Breast epithelium (tissue), 4 donors: ENCODE measurements around the gene KCNJ13. TPM values are rescaled to one million over a fixed set of nuclear protein-coding genes. Genes with fewer than 3 reads are reported as not detected.

Experiments
- DNase-seq, 2 donors: peaks; one replicate each; pipeline ENCODE4 v3.0.0-alpha.2; 2019; ENCODE audit warnings: low spot score in 2 of 2
- H3K27ac ChIP-seq, 2 donors: fragments of 200-600 bp; sonication (generic) in 1 of 2; one replicate each; pipeline ENCODE4 v1.5.1; 2016 to 2019; ENCODE audit warnings: mild to moderate bottlenecking in 1 of 2
- H3K27me3 ChIP-seq, 2 donors: fragments of 200-600 bp; sonication (generic) in 1 of 2; one replicate each; pipeline versions ENCODE4 v1.5.1 to v1.6.0; 2017 to 2019; ENCODE audit warnings: control low read depth in 1 of 2, mild to moderate bottlenecking in 1 of 2
- H3K36me3 ChIP-seq: fragments of 200-600 bp; one replicate; pipeline ENCODE4 v1.5.1; 2019
- H3K4me1 ChIP-seq, 2 donors: fragments of 200-600 bp; sonication (generic); one replicate each; pipeline ENCODE4 v1.5.1; 2016 to 2019; ENCODE audit warnings: control low read depth in 1 of 2
- H3K4me3 ChIP-seq, 3 donors: fragments of 200-600 bp; sonication (generic); 1 replicate in 2 of 3; 2 replicates in 1 of 3; pipeline ENCODE4 v1.5.1; 2016 to 2019; ENCODE audit warnings: mild to moderate bottlenecking in 3 of 3, moderate library complexity in 2 of 3
- H3K9me3 ChIP-seq, 2 donors: fragments of 200-600 bp; sonication (generic) in 1 of 2; one replicate each; pipeline ENCODE4 v1.5.1; 2016 to 2019; ENCODE audit warnings: control low read depth in 1 of 2
- CTCF ChIP-seq, 3 donors: fragments of 450-650 bp; IDR thresholded peaks; one replicate each; pipeline ENCODE4 v1.5.1; 2016 to 2017; ENCODE audit warnings: antibody characterized with exemption in 3 of 3, mild to moderate bottlenecking in 3 of 3, moderate library complexity in 3 of 3
- POLR2A ChIP-seq: fragments of 450-650 bp; IDR thresholded peaks from one replicate; pipeline ENCODE4 v1.6.1; 2016; ENCODE audit warnings: antibody characterized with exemption, mild to moderate bottlenecking, moderate library complexity
- POLR2AphosphoS5 ChIP-seq, 3 donors: sonication (generic); formaldehyde crosslinking; IDR thresholded peaks; one replicate each; pipeline ENCODE4 v1.6.1; 2017; ENCODE audit warnings: antibody characterized with exemption in 3 of 3
- intact Hi-C: fragments of 100-400 bp; cut with DNase I; formaldehyde crosslinking; loops from one replicate; pipeline ENCODE4 v1.15.1; 2023; ENCODE audit warnings: low total_unique reads
- total RNA-seq, 3 donors: library from RNA; depleted of rRNA; stranded (reverse); fragments of >200 nt; gene quantifications; one replicate each; pipeline ENCODE4 v1.1.0, GENCODE V29; 2016

Gene KCNJ13
- total RNA-seq, 3 donors from 2014 or later, result 0.73 TPM; not detected in 2

- no peaks in the 10 kb centered on the region for H3K27me3 ChIP-seq
- no peak overlapping the region for H3K4me3 ChIP-seq
- H3K36me3 ChIP-seq, result no peaks in the 10 kb centered on the region
- H3K4me1 ChIP-seq, result no peaks in the 10 kb centered on the region
- DNase-seq, result no peak
- TF ChIP-seq POLR2AphosphoS5 (IDR thresholded peaks at IDR 0.05), result no peak
- TF ChIP-seq POLR2A, result no peak
- TF ChIP-seq CTCF (IDR thresholded peaks at IDR 0.05), result no peak
- no peaks in the 10 kb centered on the region for H3K9me3 ChIP-seq
- intact Hi-C loops, result no loop called here
- no peak overlapping the region for H3K27ac ChIP-seq
Measured at GRCh38 chr2:232773815-232774214, 2.5 kb downstream of the KCNJ13 start.

GRCh38 chr2:232772531-232772930, 3.8 kb downstream of the KCNJ13 start:
- H3K27ac ChIP-seq, result no peak overlapping the region
- no peaks in the 10 kb centered on the region for H3K36me3 ChIP-seq
- no peaks in the 10 kb centered on the region for H3K4me1 ChIP-seq
- no peak for DNase-seq
- no peaks in the 10 kb centered on the region for H3K9me3 ChIP-seq
- TF ChIP-seq POLR2AphosphoS5 (IDR thresholded peaks at IDR 0.05) (no peak), POLR2A (no peak), CTCF (IDR thresholded peaks at IDR 0.05) (no peak)
- no peak overlapping the region for H3K4me3 ChIP-seq
- H3K27me3 ChIP-seq, result no peaks in the 10 kb centered on the region
- intact Hi-C loops, result no loop called here

GRCh38 chr2:232771870-232772269, 4.5 kb downstream of the KCNJ13 start:
- intact Hi-C loops, result no loop called here
- no peaks in the 10 kb centered on the region for H3K36me3 ChIP-seq

DNA sequence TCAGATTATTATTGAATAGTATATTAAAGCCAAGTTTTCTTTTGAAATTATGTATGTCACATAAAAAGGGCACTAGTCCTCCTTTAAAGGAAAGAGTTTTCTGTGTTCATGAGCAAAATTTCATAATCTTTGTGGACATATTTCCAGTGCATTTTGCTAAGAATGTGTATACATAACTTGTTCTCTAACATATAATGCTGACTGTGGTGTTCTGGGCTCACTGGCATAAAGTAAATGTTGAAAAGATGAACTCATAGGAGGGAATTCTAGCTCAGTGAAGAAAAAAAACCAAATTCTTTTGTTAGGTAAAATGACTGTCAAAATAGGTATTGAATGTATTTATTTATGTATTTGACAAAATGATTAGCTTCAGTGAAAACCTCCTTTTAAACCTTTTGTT, 6.2 kb downstream of the KCNJ13 start:
- Histone ChIP-seq H3K36me3 (no peaks in the 10 kb centered on the region), H3K27me3 (no peaks in the 10 kb centered on the region), H3K9me3 (no peaks in the 10 kb centered on the region), H3K4me3 (no peak overlapping the region), H3K27ac (no peak overlapping the region), H3K4me1 (no peaks in the 10 kb centered on the region)
- TF ChIP-seq CTCF (IDR thresholded peaks at IDR 0.05) (no peak), POLR2A (no peak), POLR2AphosphoS5 (IDR thresholded peaks at IDR 0.05) (no peak)
- DNase-seq, result no peak
- intact Hi-C loops, result no loop called here

More at GRCh38 chr2:232771870-232772269, 4.5 kb downstream of the KCNJ13 start:
- H3K9me3 ChIP-seq, result no peaks in the 10 kb centered on the region
- H3K27ac ChIP-seq, result no peak overlapping the region
- DNase-seq, result no peak
- no peaks in the 10 kb centered on the region for H3K27me3 ChIP-seq
- H3K4me1 ChIP-seq, result no peaks in the 10 kb centered on the region
- no peak for TF ChIP-seq CTCF (IDR thresholded peaks at IDR 0.05)
- no peak overlapping the region for H3K4me3 ChIP-seq

GRCh38 chr2:232767866-232768265, 8.5 kb downstream of the KCNJ13 start:
- Histone ChIP-seq H3K4me1 (no peaks in the 10 kb centered on the region), H3K9me3 (no peaks in the 10 kb centered on the region), H3K27me3 (no peaks in the 10 kb centered on the region), H3K4me3 (no peak overlapping the region), H3K27ac (no peak overlapping the region), H3K36me3 (no peaks in the 10 kb centered on the region)
- TF ChIP-seq POLR2A, result no peak
- no peak for TF ChIP-seq CTCF (IDR thresholded peaks at IDR 0.05)
- no peak for TF ChIP-seq POLR2AphosphoS5 (IDR thresholded peaks at IDR 0.05)
- intact Hi-C loops, result no loop called here
- DNase-seq, result no peak
